SK-N-SH (cell line): ENCODE data around the gene RNF151.

Experiments
- ELF1 ChIP-seq: IDR thresholded peaks from 2 replicates; pipeline ENCODE4 v1.4.0; 2012
- EZH2phosphoT487 ChIP-seq: fragments of 200-600 bp; sonication (generic); IDR thresholded peaks from 2 replicates; pipeline ENCODE4 v1.6.1; 2017; ENCODE audit warnings: low read depth, mixed run types, mild to moderate bottlenecking, antibody characterized with exemption, moderate library complexity, borderline replicate concordance
- MAX ChIP-seq: IDR thresholded peaks from 2 replicates; pipeline ENCODE4 v1.4.0; 2012; ENCODE audit warnings: low read depth
- POLR2AphosphoS5 ChIP-seq: IDR thresholded peaks from 2 replicates; pipeline ENCODE4 v1.6.1; 2012; ENCODE audit warnings: low read depth, low read length
- REST ChIP-seq: IDR thresholded peaks from 2 replicates; pipeline ENCODE4 v1.6.1; 2012; ENCODE audit warnings: mild to moderate bottlenecking, low read depth, low read length, moderate library complexity
- RXRA ChIP-seq: IDR thresholded peaks from 2 replicates; pipeline ENCODE4 v1.4.0; 2012; ENCODE audit warnings: low read depth, mild to moderate bottlenecking, borderline replicate concordance
- TEAD4 ChIP-seq: IDR thresholded peaks from 2 replicates; pipeline ENCODE4 v1.4.0; 2012; ENCODE audit warnings: mild to moderate bottlenecking, borderline replicate concordance; ENCODE audit not compliant: insufficient read depth
- TF ChIP-seq, protein P1 (sequence below): fragments of 200-600 bp; sonication (generic); IDR thresholded peaks from 2 replicates; pipeline ENCODE4 v1.6.1; 2017; ENCODE audit warnings: antibody characterized with exemption, mild to moderate bottlenecking, moderate library complexity
- TF ChIP-seq, protein P2 (sequence below): fragments of 150-350 bp; IDR thresholded peaks from 2 replicates; pipeline ENCODE4 v1.6.1; 2016; ENCODE audit warnings: mild to moderate bottlenecking, low read depth, low read length

DNA sequence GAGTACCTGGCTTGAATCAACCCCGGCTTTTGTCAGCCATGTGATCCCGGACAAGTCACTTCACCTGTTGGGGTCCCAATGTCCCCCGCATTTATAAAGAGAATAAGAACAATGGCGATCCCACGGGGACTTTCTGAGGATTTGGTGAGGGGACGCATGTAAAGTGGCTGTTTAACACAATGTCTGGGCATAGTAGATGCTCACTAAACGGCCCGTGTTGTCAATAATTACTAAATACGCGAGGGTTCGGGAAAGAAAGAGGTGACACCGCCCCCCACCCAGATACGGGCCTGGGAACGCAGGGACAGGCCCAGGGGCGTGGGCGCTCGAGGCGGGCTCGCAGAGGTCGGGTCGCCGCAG lies 24.9 kb downstream of the RNF151 start:
- TF ChIP-seq TEAD4 = no peak
- no peak for TF ChIP-seq ELF1
- TF ChIP-seq, protein P1, sequence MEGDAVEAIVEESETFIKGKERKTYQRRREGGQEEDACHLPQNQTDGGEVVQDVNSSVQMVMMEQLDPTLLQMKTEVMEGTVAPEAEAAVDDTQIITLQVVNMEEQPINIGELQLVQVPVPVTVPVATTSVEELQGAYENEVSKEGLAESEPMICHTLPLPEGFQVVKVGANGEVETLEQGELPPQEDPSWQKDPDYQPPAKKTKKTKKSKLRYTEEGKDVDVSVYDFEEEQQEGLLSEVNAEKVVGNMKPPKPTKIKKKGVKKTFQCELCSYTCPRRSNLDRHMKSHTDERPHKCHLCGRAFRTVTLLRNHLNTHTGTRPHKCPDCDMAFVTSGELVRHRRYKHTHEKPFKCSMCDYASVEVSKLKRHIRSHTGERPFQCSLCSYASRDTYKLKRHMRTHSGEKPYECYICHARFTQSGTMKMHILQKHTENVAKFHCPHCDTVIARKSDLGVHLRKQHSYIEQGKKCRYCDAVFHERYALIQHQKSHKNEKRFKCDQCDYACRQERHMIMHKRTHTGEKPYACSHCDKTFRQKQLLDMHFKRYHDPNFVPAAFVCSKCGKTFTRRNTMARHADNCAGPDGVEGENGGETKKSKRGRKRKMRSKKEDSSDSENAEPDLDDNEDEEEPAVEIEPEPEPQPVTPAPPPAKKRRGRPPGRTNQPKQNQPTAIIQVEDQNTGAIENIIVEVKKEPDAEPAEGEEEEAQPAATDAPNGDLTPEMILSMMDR = no peak
- TF ChIP-seq RXRA = no peak
- no peak for TF ChIP-seq MAX
- no peak for TF ChIP-seq EZH2phosphoT487
- TF ChIP-seq POLR2AphosphoS5 = no peak
- TF ChIP-seq, protein P2, sequence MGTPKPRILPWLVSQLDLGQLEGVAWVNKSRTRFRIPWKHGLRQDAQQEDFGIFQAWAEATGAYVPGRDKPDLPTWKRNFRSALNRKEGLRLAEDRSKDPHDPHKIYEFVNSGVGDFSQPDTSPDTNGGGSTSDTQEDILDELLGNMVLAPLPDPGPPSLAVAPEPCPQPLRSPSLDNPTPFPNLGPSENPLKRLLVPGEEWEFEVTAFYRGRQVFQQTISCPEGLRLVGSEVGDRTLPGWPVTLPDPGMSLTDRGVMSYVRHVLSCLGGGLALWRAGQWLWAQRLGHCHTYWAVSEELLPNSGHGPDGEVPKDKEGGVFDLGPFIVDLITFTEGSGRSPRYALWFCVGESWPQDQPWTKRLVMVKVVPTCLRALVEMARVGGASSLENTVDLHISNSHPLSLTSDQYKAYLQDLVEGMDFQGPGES = no peak
- TF ChIP-seq REST = no peak
